Stimulated activated CD4-positive, alpha-beta T cell treated with anti-CD3 and anti-CD28 coated beads, Interleukin-1b, Interleukin-23, amount 100 ng/mL, for 48 hours (primary cell): ENCODE data around the gene ZNF135.

Source experiments
- DNase-seq: peaks from one replicate; pipeline ENCODE4 v3.0.0-alpha.2; 2020

Gene ZNF135

DNA sequence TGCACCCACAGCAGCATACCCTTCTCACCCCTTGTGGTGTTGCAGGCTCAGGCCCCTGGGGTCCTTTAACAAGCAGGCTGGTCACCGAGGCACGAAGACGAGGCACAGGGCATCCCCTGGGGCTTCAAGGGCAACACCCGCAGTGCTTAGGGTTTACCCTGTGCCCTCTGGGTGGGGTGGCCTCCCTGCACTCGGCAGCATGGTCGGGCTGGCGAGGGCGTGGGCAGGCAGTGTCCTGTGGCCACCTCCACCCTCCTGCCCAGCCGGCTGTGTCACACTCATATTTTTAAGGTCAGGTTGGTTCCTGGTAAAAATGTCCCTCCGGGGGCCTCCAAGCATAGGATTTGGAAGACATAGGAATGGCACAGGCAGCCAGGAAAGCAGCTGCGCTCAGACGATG lies 11.4 kb upstream of the ZNF135 start:
- DNase-seq = no peak

DNA sequence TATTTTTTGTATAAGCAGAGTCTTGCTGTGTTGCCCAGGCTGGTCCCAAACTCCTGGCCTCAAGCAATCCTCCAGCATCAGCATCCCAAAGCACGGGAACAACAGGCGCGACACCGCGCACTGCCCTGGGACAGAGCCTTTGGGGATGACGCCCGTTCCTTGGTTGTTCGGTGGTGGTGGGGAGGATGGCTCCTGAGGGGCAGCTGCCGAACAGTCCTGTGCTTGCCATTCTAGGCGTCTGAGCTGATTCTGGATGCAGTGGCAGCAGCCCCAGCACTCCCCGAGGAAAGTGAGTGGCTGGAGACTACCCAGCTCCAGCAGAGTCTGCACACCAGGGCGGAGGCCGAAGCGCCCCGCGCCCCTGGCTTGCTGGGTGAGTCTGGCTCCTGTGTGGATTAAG lies 6.8 kb upstream of the ZNF135 start:
- DNase-seq = no peak

DNA sequence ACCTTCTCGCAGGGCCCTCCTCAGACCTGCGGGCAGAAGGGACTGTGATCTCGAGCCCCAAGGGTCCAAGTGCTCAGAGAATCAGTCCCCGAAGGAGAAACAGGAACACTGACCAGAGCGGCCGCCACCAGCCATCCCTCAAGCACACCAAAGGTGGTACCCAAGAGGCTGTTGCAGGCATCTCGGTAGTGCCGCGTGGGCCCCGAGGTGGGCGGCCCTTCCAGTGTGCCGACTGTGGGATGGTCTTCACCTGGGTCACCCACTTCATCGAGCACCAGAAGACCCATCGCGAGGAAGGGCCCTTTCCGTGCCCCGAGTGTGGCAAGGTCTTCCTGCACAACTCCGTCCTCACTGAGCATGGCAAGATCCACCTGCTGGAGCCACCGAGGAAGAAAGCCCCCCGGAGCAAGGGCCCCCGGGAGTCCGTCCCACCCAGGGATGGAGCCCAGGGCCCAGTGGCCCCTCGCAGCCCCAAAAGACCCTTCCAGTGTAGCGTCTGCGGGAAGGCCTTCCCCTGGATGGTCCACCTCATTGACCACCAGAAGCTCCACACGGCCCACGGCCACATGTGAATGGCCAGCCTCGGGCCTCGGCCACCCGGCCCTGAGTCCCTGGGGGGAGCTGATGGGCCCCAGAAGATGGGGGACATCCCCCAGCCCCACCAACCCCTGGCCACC lies 5.5 kb upstream of the ZNF135 start:
- DNase-seq = no peak

DNA sequence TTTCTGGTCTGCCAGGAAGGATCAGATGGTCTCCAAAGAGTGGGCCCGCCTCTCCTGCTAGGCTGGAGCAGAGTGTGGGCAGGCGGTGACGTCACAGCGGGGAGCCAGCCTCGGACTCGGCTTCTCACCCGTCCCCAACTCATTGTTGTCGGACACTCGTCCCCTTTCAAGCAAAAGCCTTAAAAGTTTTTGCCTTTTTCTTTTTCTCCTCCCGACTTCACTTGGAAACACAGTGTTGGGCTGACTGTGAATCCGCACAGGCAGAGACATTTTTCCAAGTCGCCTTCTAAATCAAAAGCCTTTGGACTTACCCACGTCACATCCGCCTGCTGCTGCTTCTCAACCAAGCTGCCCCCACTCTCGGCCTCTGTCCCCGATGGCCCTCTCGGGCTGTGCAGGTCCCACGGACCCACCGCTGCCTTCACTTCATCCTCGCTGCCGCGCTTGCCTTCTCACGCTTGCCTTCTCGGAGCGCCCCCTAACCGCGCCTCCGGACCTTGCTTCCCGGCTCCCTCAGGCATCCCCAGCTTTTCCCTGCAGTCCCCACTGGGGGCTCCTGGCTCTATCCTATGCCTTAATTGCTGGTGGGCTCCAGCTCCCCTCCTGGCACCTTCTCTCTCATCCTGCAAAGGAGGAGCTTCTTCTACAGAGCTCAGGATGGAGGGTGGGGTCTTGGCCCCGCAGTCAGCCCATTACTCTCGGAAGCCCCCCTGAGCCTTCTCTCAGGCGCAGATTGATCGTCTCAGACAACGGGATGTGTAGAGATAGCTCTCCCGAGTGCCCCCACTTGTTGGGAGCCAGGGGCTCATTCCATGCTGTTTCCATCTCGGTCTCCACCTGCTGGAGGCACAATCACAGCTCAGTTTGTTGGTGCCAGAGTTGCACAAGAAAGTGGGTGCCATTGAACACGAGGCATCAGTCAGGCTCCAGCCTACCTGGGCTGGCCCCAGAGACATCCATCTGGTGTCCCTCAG lies 3.9 kb upstream of the ZNF135 start:
- no peak for DNase-seq

DNA sequence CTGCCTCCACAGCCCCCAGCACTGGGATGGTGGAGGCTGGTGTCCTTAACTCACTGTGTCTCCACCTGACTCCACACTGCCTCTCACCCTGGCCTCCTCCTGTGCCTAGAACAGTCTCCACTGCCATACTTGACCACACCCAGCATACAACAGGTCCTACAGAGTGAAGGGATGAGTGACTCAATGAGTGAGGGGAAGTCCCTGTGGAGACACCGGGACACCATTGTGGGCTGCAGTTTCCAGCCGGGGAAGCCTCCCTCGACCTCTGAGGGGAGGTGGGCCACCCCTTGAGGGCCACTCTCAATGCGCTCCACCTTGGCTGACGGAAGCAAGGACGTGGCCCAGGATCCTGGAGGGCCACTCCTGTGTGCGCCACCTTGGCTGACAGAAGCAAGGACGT lies 2.8 kb upstream of the ZNF135 start:
- DNase-seq = no peak

GRCh38 chr19:58056861-58057260 lies 2.2 kb upstream of the ZNF135 start:
- DNase-seq = no peak

- DNase-seq = no peak
Measured at GRCh38 chr19:58058467-58058866, 615 bp upstream of the ZNF135 start.

GRCh38 chr19:58059671-58060078 lies 593 bp downstream of the ZNF135 start:
- DNase-seq = no peak

DNA sequence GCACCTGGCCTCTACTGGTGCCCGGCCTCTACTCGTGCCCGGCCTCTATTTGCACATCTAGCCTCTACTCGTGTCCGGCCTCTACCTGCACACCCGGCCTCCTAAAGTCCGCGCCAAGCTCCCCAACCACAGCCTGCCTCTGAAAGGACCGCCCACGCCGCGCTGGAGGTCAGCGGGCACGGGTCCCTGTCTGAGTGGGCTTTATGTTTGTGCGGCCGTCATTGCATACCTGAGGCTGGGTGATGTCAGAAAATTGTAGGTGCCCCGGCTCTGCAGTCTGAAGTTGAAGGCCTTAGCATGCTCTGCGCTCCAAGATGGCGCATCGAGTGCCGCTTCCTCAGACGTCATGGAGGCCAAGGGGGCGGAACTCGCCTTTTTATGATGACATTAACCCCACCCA lies 1.1 kb downstream of the ZNF135 start:
- DNase-seq = no peak

DNA sequence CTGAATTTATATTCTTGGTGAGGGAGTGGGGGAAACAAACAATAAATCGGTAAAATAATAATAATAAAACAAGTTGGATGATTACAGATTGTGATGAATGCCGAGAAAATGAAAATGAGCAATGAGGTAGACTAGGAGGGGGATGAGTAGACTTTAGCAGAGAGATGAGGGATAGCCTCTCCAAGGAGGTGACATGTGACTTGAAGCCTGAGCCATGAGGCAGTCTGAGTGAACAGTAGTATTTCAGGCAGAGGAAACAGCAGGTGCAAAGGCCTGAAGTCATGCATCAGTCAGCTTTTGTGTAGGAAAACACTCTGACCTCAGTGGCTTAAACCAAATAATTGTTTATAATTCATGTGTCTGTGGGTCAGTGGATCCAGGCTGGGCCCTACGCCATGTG lies 4.6 kb downstream of the ZNF135 start:
- no peak for DNase-seq

GRCh38 chr19:58067240-58067912 lies 8.3 kb downstream of the ZNF135 start:
- DNase-seq = no peak

DNA sequence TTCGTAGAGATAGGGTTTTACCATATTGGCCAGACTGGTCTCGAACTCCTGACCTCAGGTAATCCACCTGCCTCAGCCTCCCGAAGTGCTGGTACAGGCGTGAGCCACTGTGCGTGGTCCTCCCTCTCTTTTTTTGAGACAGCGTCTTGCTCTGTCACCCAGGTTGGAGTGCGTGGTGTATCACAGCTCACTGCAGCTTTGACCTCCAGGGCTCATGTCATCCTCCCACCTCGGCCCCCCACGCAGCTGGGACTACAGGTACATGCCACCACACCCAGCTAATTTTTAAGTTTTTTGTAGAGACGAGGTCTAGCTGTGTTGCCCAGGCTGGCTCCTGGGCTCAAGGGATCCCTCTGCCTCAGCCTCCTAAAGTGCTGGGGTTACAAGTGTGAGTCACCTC lies 20.7 kb downstream of the ZNF135 start:
- no peak for DNase-seq

DNA sequence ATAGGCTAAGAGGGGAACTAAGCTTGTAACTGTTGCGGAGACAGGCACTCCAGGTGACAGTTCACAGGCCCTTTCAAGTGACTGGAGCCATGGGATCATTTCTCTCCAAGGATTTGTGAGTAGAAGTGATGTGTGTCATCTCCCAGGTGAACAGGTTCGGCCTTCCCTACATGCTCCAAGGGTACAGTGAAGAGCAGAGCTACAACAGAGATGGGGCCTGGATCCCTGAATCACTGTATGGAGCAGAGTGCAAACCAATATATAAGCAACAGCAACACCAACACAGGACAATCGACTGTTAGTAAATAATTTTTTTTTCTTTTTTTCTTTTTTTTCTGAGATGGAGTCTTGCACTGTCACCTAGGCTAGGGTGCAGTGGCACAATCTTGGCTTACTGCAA lies 23.9 kb downstream of the ZNF135 start:
- no peak for DNase-seq

- no peak for DNase-seq
Measured at GRCh38 chr19:58084596-58085347, 25.7 kb downstream of the ZNF135 start.

DNA sequence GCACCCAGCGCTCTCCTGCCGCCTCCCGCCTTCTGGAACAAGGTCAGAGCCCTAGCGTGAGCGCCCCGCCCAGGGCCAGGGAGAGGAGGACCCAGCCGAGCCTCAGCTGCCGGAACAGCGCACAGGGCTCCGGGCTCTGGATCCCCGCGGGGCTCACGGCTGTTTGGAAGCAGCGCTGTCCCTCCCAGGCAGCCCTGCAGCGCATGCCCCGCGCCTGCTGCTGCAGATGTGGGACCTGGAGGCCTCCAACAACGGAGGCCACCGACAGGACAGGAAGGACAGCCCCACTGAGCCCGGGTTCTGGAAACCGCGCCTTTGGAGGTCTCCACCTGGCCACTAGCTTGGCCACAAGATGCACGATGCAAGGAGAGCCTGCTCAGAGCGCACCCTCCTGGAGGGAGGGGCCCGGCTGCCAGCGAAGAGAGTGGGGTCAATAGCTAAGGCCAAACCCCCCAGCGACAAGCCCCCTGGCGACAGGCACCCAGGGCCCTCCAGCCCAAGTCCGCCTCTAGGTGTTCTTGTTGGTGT lies 26.3 kb downstream of the ZNF135 start:
- no peak for DNase-seq

DNA sequence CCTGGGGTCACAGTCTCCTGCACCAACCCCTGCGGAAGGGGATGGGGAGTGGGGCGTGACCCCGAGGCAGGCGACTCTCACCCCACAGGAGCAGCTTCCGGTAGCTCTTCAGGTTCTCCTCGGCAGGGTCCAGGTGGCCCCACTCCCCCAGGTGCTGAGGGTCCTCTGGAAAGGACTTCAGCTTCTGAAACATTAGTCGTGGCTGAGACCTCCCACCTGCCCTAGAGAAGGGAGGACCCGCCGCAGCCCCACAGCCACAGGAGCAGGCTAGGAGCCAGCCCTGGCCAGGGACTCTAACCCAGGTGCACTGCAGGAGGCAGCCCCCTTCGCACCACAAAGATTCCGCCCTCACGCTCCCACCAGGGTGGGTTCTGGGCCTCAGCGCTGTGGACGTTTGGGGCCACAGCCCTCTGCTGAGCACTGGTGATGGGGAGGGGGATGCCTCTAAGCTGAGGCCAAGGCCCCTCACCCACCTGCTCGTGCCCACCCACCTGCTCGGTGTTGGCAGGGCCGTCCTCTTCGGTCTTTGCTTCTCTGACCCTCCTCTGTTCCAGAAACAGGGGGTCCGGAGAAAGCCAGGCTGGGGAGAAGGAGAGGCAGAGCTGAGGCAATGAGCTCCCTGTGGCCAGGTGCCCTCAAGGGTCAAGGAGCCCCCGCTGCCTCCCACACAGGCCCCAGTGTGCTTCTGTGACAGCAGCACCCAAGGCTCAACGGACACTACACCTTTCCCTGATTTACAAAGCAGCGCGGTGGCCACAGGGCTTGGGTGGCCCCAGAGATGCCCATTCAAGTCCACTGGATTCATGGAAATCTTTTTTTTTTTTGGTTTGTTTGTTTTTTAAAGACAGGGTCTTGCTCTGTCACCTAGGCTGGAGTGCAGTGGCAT lies 28.0 kb downstream of the ZNF135 start:
- no peak for DNase-seq

DNA sequence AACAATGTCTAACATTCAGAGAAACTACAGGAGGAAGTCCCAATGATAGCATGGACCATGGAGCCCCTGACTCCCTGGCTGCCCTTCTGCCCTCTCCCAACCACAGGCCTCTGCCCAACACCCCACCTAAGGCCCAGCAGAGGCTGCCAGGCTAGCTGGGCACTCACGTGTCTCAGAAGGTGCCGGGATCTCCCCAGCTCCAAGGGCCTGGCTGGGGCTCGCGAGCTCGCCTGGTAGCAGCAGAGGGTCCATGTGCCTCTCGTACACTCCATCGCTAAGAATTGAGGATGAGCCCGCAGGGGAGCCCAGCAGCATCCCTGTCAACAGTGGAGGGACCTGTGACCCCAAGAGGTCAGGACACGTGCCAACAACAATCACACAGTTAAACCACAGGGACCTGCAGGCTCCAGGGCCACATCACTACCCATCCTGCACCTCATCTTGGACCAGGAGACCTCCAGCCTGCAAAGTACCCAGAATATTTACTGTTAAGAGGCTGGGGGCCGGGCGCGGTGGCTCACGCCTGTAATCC lies 29.5 kb downstream of the ZNF135 start:
- no peak for DNase-seq

- DNase-seq = no peak
Measured at GRCh38 chr19:58089846-58090245, 30.8 kb downstream of the ZNF135 start.

- DNase-seq = no peak
Measured at GRCh38 chr19:58091251-58091995, 32.3 kb downstream of the ZNF135 start.

DNA sequence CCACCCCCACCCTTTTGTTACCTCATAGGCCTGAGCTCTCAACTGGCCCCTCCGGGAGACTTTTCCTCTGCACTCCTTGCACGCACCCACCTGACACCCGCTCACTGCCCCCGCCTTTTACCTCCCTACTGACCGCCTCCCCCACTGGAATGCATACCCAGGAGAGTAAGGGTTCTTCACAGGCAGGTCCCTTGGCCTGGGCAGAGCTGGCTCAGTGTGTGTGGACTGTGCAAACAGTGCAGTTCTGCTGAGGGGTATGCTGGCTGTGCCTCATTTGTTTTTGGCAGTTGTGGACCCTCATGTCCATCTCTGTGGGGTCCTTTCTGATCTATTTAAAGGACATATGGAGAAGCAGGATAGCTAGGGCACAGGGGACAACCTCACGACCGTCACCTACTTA lies 34.0 kb downstream of the ZNF135 start:
- DNase-seq = no peak

GRCh38 chr19:58095328-58095727 lies 36.2 kb downstream of the ZNF135 start:
- DNase-seq = no peak
